GM12878 (cell line): ENCODE results near the gene HS1BP3.

Experiments
- CEBPB ChIP-seq, 2 experiments: fragments of 150-350 bp in 1 of 2; IDR thresholded peaks; 2 replicates each; pipeline ENCODE4 v1.6.1; 2012 to 2014; ENCODE audit warnings: low read depth in 2 of 2, low read length in 2 of 2, borderline replicate concordance in 1 of 2, inconsistent platforms in 1 of 2
- CTCF ChIP-seq, 3 experiments: IDR thresholded peaks in 2 of 3; conservative IDR thresholded peaks in 1 of 3; 2 replicates each; pipeline ENCODE4 v1.5.1; 2011; ENCODE audit warnings: low read depth in 3 of 3, low read length in 3 of 3, mild to moderate bottlenecking in 3 of 3, control low read depth in 2 of 3, moderate library complexity in 2 of 3, inconsistent platforms in 1 of 3, mixed read lengths in 1 of 3; ENCODE audit not compliant: control insufficient read depth in 2 of 3, insufficient read depth in 1 of 3; ENCODE audit errors: extremely low read depth in 1 of 3
- FOXM1 ChIP-seq: IDR thresholded peaks from 2 replicates; pipeline ENCODE4 v1.6.1; 2012; ENCODE audit warnings: low read depth, mild to moderate bottlenecking, inconsistent platforms, low read length, moderate library complexity
- KAT2A ChIP-seq: conservative IDR thresholded peaks from 2 replicates; pipeline ENCODE4 v1.6.1; 2011; ENCODE audit warnings: low read depth, low read length; ENCODE audit not compliant: control insufficient read depth
- MAX ChIP-seq: IDR thresholded peaks from 2 replicates; pipeline ENCODE4 v1.6.1; 2012; ENCODE audit warnings: low read depth, low read length, improper control_type of control experiment
- MEF2B ChIP-seq: fragments of 450-650 bp; IDR thresholded peaks from 2 replicates; pipeline ENCODE4 v1.6.1; 2018; ENCODE audit warnings: mild to moderate bottlenecking, moderate library complexity; ENCODE audit not compliant: partially characterized antibody, poor library complexity, severe bottlenecking
- POLR2A ChIP-seq: IDR thresholded peaks from 2 replicates; pipeline ENCODE4 v1.6.1; 2011; ENCODE audit warnings: low read depth, mild to moderate bottlenecking, low read length
- POLR2AphosphoS5 ChIP-seq: IDR thresholded peaks from 2 replicates; pipeline ENCODE4 v1.6.1; 2011; ENCODE audit warnings: mild to moderate bottlenecking, low read length, inconsistent platforms
- SMC3 ChIP-seq: IDR thresholded peaks from 2 replicates; pipeline ENCODE4 v1.6.1; 2011; ENCODE audit warnings: low read length, improper control_type of control experiment, borderline replicate concordance
- SUPT20H ChIP-seq: IDR thresholded peaks from 2 replicates; pipeline ENCODE4 v1.6.1; 2011; ENCODE audit warnings: low read depth, mild to moderate bottlenecking, low read length, moderate library complexity, borderline replicate concordance; ENCODE audit not compliant: control insufficient read depth
- TCF7 ChIP-seq: IDR thresholded peaks from 2 replicates; pipeline ENCODE4 v1.6.1; 2014; ENCODE audit warnings: antibody characterized with exemption, borderline replicate concordance
- ZNF622 ChIP-seq: fragments of 450-650 bp; IDR thresholded peaks from 2 replicates; pipeline ENCODE4 v1.6.1; 2017; ENCODE audit warnings: mild to moderate bottlenecking, inconsistent platforms
- TF ChIP-seq, protein P1 (sequence below): fragments of 450-650 bp; IDR thresholded peaks from 2 replicates; pipeline ENCODE4 v1.6.1; 2017; ENCODE audit warnings: mild to moderate bottlenecking, low read depth, inconsistent platforms; ENCODE audit not compliant: poor library complexity, severe bottlenecking
- TF ChIP-seq, protein P2 (sequence below): fragments of 450-650 bp; IDR thresholded peaks from 2 replicates; pipeline ENCODE4 v1.6.1; 2017; ENCODE audit warnings: mild to moderate bottlenecking

DNA sequence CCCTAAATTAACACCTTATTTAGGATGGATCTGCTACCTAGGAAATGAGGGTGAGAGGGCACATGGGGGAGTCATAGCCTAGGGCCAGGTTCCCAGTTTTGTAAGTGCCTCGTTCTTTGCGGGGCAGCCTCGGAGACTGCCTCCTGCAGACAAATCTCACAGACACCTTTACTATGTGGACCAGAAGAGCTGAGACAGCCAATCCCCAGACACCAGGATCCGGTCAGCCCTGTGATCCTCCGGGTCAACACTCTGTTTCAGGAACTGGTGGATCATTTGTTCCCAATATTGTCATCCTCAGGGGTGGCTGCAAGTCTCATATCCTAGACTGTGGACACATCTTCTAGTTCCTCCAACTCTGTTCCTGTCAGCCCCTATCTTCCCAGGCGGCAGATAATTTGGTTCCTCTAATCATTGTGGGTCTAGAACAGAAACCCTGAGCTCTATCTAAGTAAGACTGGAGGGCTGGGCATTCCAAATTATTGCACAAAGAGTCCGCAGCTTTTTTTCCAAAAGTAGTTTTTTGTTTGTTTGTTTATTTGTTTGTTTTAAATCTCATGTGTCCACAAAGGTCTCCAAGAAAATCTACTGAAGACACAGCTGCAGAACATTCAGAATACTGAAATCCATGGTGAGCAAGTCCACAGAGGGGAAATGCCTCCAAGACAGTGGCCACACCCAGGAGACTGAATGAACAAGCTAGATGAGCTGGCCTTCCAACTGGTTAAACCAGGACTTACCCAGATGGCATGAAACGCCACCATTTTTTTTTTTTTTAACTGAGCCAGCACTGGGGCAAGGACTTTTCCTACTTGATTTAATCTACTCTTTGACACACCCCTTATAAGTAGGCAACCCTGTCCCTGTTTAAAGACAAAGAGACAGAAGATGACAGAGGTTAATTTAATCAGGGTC, 9.9 kb upstream of the HS1BP3 start:
- TF ChIP-seq SMC3 (no peak), FOXM1 (no peak), TCF7 (no peak), KAT2A (no peak), ZNF622 (no peak), CTCF (IDR thresholded peaks at IDR 0.05 in 2 of 3, conservative IDR thresholded peaks at IDR 0.05 in 1 of 3; ENCODE audit: control insufficient read depth in 2 of 3, extremely low read depth in 1 of 3, insufficient read depth in 1 of 3, low read depth in 3 of 3, low read length in 3 of 3) (no peak), POLR2A (no peak), SUPT20H (no peak), POLR2AphosphoS5 (no peak), CEBPB (IDR thresholded peaks at IDR 0.05; ENCODE audit: borderline replicate concordance in 1 of 2, low read depth in 2 of 2, low read length in 2 of 2) (no peak), MAX (no peak), MEF2B (no peak)
- TF ChIP-seq, protein P1, sequence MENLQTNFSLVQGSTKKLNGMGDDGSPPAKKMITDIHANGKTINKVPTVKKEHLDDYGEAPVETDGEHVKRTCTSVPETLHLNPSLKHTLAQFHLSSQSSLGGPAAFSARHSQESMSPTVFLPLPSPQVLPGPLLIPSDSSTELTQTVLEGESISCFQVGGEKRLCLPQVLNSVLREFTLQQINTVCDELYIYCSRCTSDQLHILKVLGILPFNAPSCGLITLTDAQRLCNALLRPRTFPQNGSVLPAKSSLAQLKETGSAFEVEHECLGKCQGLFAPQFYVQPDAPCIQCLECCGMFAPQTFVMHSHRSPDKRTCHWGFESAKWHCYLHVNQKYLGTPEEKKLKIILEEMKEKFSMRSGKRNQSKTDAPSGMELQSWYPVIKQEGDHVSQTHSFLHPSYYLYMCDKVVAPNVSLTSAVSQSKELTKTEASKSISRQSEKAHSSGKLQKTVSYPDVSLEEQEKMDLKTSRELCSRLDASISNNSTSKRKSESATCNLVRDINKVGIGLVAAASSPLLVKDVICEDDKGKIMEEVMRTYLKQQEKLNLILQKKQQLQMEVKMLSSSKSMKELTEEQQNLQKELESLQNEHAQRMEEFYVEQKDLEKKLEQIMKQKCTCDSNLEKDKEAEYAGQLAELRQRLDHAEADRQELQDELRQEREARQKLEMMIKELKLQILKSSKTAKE: no peak
- TF ChIP-seq, protein P2, sequence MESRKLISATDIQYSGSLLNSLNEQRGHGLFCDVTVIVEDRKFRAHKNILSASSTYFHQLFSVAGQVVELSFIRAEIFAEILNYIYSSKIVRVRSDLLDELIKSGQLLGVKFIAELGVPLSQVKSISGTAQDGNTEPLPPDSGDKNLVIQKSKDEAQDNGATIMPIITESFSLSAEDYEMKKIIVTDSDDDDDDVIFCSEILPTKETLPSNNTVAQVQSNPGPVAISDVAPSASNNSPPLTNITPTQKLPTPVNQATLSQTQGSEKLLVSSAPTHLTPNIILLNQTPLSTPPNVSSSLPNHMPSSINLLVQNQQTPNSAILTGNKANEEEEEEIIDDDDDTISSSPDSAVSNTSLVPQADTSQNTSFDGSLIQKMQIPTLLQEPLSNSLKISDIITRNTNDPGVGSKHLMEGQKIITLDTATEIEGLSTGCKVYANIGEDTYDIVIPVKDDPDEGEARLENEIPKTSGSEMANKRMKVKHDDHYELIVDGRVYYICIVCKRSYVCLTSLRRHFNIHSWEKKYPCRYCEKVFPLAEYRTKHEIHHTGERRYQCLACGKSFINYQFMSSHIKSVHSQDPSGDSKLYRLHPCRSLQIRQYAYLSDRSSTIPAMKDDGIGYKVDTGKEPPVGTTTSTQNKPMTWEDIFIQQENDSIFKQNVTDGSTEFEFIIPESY: no peak
